Activated B cell treated with CpG ODN at 0.5 μM for 24 hours (primary cell): ENCODE measurements around the gene CDADC1. TPM values are rescaled to one million over a fixed set of nuclear protein-coding genes. Genes with fewer than 3 reads are reported as not detected.

ENCODE experiments used
- ATAC-seq: fragments of 200-7000 bp; cut with Tn5 transposase; one replicate; pipeline ENCODE4 v1.10.0; 2021; ENCODE audit warnings: low read depth, mild to moderate bottlenecking, moderate library complexity
- CTCF ChIA-PET: fragments of 350-600 bp; sonication (Branson Sonifier 250); formaldehyde crosslinking; loops from one replicate; lab custom pipeline; 2021; ENCODE audit warnings: antibody characterized with exemption; lab: Charles Lee
- POLR2A ChIA-PET: fragments of 350-600 bp; sonication (Branson Sonifier 250); formaldehyde crosslinking; loops from one replicate; lab custom pipeline; 2021; ENCODE audit warnings: antibody characterized with exemption; lab: Charles Lee
- DNase-seq: peaks from one replicate; pipeline ENCODE4 v3.0.0; 2022
- H3K27ac Mint-ChIP-seq: one replicate; pipeline ENCODE4 v1.8.0; 2020; ENCODE audit warnings: mixed read lengths
- H3K27me3 Mint-ChIP-seq: one replicate; pipeline ENCODE4 v1.8.0; 2021; ENCODE audit warnings: mixed read lengths
- H3K36me3 Mint-ChIP-seq: one replicate; pipeline ENCODE4 v1.8.0; 2021; ENCODE audit warnings: low read depth, mixed read lengths
- H3K4me1 Mint-ChIP-seq: one replicate; pipeline ENCODE4 v1.8.0; 2021; ENCODE audit warnings: mixed read lengths
- H3K4me3 Mint-ChIP-seq: one replicate; pipeline ENCODE4 v1.8.0; 2020; ENCODE audit warnings: mild to moderate bottlenecking, mixed read lengths
- H3K9me3 Mint-ChIP-seq: one replicate; pipeline ENCODE4 v1.8.0; 2020; ENCODE audit warnings: mixed read lengths
- intact Hi-C: fragments of 100-400 bp; cut with micrococcal nuclease; formaldehyde crosslinking; loops from one replicate; pipeline ENCODE4 v1.15.1; 2024
- total RNA-seq: library from RNA; stranded (reverse); gene quantifications from 2 replicates; pipeline ENCODE4 v1.2.3, GENCODE V29; 2022
- TF ChIP-seq, protein P1 (sequence below): fragments of 200-600 bp; IDR thresholded peaks from one replicate; pipeline ENCODE4 v1.8.0; 2022; ENCODE audit warnings: antibody characterized with exemption, mild to moderate bottlenecking

CDADC1 gene
- total RNA-seq, result 7.4 and 10.4 TPM in 2 replicates

DNA sequence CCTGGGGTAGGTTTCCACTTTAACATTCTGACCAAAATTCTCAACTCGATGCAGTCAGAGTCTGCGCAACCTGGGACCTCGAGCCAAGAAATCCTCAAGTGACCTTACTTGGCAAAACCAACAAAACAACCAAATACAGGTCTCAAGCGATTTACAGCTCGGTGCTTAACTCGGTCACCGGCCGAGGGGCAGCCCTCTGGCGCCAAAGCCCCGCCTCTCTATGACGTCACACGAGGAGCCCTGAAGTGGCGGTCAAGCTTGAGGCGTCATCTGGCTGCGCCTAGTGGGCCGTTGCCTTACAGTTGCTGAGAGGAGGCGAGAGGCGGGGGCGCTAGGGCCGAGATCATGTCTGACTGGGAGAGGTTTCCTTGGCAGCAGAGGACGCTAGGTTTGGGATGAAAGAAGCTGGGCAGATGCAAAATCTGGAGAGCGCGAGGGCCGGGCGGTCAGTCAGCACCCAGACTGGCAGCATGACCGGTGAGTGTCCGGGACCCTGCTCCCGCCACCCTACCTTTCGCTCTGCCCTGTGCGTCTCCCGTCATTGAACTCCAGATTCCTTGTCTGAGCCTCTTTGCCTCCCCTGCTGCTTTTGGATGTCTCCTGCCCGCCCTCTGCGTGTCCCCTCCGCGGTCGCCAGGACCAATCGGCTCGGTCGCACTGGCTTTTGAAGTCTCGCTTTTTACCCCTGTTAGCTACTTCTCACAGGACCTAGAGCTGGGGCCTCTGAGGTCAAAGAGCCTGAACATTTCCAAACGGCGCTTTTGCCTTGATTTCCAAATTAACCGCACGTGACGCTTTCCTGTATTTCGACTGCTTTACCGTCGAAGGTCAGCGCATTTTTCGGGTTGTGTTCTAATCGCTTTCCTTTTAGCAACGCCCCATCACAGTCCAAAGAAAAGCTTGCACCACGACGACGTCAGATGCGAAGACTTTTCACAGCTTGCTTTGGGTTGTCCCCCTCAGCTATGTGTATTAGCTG, at the start of gene CDADC1:
Gene CDADC1 (plus strand): TSS at position 283 of the 979 bp plus-strand sequence. CDS start 113 bp downstream, at position 396.
- H3K4me3 Mint-ChIP-seq, result peak within 1 kb of the TSS; percentile 99
- ATAC-seq, result peak; percentile 95
- ChIA-PET POLR2A (interaction anchor here (0.5 to 2.0 kb wide), 9 partner anchors 10 to 1265 kb away, joined by 3 to 12 read pairs (median 3); partner anchors contain the start of genes KPNA3 and SPRYD7), CTCF (interaction anchor here (0.8 to 1.1 kb wide), 3 partner anchors 16 to 33 kb away, joined by 3 to 4 read pairs (median 3); no protein-coding TSS in a partner anchor)
- H3K27me3 Mint-ChIP-seq, result no peaks in the 10 kb centered on the region
- TF ChIP-seq, protein P1, sequence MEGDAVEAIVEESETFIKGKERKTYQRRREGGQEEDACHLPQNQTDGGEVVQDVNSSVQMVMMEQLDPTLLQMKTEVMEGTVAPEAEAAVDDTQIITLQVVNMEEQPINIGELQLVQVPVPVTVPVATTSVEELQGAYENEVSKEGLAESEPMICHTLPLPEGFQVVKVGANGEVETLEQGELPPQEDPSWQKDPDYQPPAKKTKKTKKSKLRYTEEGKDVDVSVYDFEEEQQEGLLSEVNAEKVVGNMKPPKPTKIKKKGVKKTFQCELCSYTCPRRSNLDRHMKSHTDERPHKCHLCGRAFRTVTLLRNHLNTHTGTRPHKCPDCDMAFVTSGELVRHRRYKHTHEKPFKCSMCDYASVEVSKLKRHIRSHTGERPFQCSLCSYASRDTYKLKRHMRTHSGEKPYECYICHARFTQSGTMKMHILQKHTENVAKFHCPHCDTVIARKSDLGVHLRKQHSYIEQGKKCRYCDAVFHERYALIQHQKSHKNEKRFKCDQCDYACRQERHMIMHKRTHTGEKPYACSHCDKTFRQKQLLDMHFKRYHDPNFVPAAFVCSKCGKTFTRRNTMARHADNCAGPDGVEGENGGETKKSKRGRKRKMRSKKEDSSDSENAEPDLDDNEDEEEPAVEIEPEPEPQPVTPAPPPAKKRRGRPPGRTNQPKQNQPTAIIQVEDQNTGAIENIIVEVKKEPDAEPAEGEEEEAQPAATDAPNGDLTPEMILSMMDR, result no peak
- peak; percentile 89 for DNase-seq
- H3K9me3 Mint-ChIP-seq, result no peaks in the 10 kb centered on the region
- H3K27ac Mint-ChIP-seq, result peak within 1 kb of the TSS; percentile 94
- H3K4me1 Mint-ChIP-seq, result peaks cover 22% of the 10 kb centered on the region
- intact Hi-C loops, result loop anchor here (1.0 to 5.0 kb wide), 4 partner anchors 8 to 544 kb away; partner anchors contain the start of genes CAB39L, KPNA3 and SETDB2
- peaks cover 24% of the 10 kb centered on the region for H3K36me3 Mint-ChIP-seq

DNA sequence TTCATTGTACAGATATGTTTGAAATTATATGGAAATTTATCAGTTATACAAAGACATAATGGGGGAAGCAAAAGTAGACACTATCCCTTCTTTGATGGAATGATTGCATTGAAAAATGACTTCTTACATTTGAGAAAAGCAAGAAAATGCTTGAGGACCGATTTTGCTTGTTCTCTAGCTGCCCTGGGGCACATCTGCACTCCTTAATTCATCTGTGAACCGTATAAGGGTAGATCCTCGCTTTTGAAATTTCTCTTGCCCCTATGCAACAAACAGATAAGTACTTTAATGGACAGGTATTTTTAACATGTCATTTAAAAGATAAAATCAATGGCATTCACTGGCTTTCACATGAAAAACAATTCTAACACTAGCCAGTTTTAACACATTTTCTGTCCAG, 41.1 kb upstream of the CDADC1 start:
- Mint-ChIP-seq H3K4me1 (no peaks in the 10 kb centered on the region), H3K9me3 (no peaks in the 10 kb centered on the region), H3K36me3 (peaks cover 69% of the 10 kb centered on the region), H3K27ac (no peak overlapping the region), H3K27me3 (no peaks in the 10 kb centered on the region), H3K4me3 (no peak overlapping the region)
- ChIA-PET CTCF (no interaction called here), POLR2A (no interaction called here)
- intact Hi-C loops, result no loop called here
- DNase-seq, result no peak
- no peak for ATAC-seq
- TF ChIP-seq, protein P1, result no peak

DNA sequence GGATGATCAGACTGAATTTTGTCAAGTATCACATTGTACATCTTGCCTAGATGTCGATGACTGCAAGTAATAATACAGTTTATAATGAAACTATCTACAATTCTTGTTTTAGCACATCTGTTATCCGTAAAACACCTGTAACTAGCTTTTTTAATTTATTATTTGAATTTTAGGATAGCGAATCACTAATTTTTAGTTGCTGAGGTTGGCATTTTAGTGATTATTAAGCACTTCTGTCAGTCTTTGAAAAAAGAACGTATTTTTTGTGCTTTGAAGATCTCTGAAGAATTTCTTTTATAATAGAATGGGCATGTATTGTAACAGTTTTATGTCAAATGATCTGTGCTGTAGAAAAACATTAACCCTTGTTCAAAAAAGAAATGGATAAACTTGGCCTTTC, 39.1 kb upstream of the CDADC1 start:
- POLR2A ChIA-PET, result no interaction called here
- H3K4me3 Mint-ChIP-seq, result no peak overlapping the region
- H3K4me1 Mint-ChIP-seq, result peaks cover 8% of the 10 kb centered on the region
- no peaks in the 10 kb centered on the region for H3K9me3 Mint-ChIP-seq
- TF ChIP-seq, protein P1, result no peak
- H3K27me3 Mint-ChIP-seq, result no peaks in the 10 kb centered on the region
- peaks cover 53% of the 10 kb centered on the region for H3K36me3 Mint-ChIP-seq
- CTCF ChIA-PET, result no interaction called here
- no peak for DNase-seq
- intact Hi-C loops, result no loop called here
- H3K27ac Mint-ChIP-seq, result no peak overlapping the region
- no peak for ATAC-seq

DNA sequence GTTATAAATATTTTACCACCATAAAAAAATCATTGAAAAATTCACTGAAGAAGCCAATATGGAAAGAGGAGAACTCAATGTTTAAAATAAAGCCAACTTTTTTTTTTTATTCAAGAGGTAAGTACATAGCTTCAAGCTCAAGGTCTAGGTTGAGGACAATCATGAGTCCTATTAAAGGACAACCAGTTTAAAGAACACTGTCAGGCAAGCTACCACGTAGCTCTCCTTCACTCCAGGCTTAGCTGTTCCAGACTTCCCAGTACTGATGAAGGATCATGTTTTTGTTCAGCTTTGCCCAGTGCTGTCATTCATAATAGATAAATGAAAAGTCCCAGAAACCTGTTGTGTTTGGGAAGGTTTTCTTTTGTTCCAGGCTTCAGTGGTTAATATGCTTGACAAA, 37.6 kb upstream of the CDADC1 start:
- DNase-seq (no peak), ATAC-seq (no peak)
- H3K36me3 Mint-ChIP-seq, result peaks cover 41% of the 10 kb centered on the region
- no peak overlapping the region for H3K4me3 Mint-ChIP-seq
- peaks cover 1% of the 10 kb centered on the region for H3K9me3 Mint-ChIP-seq
- intact Hi-C loops, result no loop called here
- H3K27me3 Mint-ChIP-seq, result no peaks in the 10 kb centered on the region
- ChIA-PET CTCF (no interaction called here), POLR2A (interaction anchor here (0.8 kb wide), 1 partner anchor 9 kb away, joined by 3 read pairs; no protein-coding TSS in a partner anchor)
- H3K4me1 Mint-ChIP-seq, result peaks cover 23% of the 10 kb centered on the region
- TF ChIP-seq, protein P1, result no peak
- H3K27ac Mint-ChIP-seq, result no peak overlapping the region

DNA sequence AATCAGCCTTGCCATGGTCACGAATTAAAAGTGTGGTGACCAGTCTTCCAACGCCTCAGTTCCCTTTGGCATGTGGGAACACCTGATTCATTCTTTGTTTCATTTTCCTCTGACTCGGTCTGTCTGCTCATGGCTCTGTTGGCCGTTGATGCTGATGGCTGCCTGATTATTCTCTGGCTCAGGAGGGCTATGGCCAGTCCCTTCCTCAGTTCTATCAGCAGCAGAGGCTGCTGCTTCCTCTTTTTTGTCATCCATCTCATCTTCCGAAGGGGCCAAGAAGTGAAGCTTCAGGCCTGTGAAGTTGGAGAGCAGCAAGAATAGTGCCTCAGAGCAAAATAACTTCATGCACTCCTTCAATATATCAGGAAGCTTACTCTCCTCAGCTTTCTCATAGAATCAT, 37.1 kb upstream of the CDADC1 start:
- H3K27ac Mint-ChIP-seq, result no peak overlapping the region
- H3K36me3 Mint-ChIP-seq, result peaks cover 37% of the 10 kb centered on the region
- H3K9me3 Mint-ChIP-seq, result peaks cover 2% of the 10 kb centered on the region
- TF ChIP-seq, protein P1, result no peak
- no peak overlapping the region for H3K4me3 Mint-ChIP-seq
- ChIA-PET CTCF (no interaction called here), POLR2A (no interaction called here)
- DNase-seq (no peak), ATAC-seq (no peak)
- no peaks in the 10 kb centered on the region for H3K27me3 Mint-ChIP-seq
- peaks cover 26% of the 10 kb centered on the region for H3K4me1 Mint-ChIP-seq
- intact Hi-C loops, result no loop called here
